HG03432 (cell line): ENCODE results near the gene C5orf15.
"Not testable (repeated sequence)": the region's sequence is repeated elsewhere in the genome, so short reads cannot be mapped to it uniquely, and the experiment has no call there.

ENCODE experiments used
- ATAC-seq: cut with Tn5 transposase; IDR thresholded peaks from one replicate; pipeline ENCODE4 v1.9.1; 2021; ENCODE audit warnings: mild to moderate bottlenecking, moderate library complexity; ENCODE audit not compliant: unreplicated experiment

Gene C5orf15

DNA sequence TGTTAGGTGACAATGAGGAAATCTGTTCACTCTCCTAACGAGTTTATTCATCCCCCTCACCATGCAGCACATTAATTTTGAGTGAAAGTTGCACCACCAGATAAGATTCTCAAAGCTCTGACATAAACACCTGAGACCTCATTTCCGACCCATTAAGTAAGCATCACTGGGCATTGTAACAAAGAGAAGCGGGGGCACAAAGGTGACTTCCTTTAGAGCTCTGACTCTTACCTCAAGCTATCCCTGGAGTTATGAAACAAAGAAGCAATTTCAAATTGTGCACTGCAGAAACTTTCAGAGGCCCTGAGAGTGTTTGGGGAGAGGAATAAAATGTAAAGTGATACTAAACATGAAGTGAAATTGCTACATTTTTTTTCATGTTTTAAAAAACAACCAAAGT lies 29.5 kb downstream of the C5orf15 start:
- peak; percentile 67 for ATAC-seq

- no peak for ATAC-seq
Measured at GRCh38 chr5:133938039-133938821, 30.2 kb downstream of the C5orf15 start.

DNA sequence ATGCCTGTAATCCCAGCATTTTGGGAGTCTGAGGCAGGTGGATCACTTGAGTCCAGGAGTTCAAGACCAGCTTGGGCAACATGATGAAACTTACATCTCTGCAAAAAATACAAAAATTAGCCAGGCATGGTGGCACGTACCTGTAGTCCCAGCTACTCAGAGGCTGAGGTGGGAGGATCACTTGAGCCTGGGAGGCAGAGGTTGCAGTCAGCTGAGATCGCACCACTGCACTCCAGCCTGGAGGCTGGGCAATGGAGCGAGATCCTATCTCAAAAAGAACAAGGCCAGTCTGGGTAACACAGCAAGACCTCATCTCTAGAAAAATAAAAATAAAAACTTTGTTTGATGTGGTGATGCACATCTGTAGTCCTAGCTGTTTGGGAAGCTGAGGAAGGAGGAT lies 30.8 kb downstream of the C5orf15 start:
- not testable (repeated sequence) for ATAC-seq

- ATAC-seq = no peak
Measured at GRCh38 chr5:133936651-133937015, 31.8 kb downstream of the C5orf15 start.

DNA sequence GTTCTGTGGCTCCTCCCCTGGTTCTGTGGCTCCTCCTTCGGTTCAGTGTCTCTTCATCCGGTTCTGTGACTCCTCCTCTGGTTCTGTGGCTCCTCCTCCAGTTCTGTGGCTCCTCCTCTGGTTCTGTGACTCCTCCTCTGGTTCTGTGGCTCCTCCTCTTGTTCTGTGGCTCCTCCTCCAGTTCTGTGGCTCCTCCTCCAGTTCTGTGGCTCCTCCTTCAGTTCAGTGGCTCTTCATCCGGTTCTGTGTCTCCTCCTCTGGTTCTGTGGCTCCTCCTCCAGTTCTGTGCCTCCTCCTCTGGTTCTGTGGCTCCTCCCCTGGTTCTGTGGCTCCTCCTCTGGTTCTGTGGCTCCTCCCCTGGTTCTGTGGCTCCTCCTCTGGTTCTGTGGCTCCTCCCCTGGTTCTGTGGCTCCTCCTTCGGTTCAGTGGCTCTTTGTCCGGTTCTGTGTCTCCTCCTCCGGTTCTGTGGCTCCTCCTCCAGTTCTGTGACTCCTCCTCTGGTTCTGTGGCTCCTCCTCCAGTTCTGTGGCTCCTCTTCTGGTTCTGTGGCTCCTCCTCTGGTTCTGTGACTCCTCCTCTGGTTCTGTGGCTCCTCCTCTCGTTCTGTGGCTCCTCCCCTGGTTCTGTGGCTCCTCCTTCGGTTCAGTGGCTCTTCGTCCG lies 32.3 kb downstream of the C5orf15 start:
- not testable (repeated sequence) for ATAC-seq

- ATAC-seq = no peak
Measured at GRCh38 chr5:133935667-133935940, 32.8 kb downstream of the C5orf15 start.

DNA sequence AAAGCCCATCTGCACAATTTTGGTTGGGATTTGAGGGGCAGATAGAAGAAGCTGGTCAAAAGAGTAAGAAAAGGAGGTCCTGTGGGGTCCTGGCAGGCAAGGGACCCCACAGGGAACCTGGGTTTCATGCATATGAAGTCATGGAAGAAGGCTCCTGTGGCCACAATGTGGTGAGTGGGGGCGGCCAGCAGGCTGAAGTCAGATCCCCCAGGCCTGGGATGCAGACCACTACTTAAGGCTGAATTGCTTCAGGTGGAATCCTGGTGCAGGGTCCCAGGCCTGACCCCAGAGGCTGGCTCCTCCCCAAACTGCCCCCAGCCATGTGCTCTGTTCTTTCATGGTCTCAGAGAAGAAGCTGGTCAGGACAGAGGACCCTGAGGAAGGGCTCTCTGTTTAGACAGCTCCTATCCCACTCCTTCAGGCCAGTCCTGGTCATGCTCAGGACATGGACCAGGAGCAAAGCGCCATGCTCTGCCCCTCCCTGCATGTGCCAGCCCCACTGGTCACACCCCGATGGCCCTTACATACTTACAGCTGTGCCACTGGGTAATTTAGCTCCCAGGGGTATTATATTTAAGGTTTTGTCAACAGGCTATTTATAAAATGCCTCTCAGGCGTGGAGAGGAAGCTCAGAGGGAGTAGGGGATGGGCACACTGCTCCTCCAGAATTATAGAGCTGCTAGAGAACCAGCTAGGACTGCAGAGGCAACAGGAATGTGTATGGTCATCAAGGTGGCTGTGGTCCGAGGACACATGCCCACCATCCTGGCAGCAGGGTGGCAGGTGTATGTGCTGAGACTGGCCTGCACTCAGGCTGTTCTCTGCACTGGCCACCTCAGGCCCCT lies 33.4 kb downstream of the C5orf15 start:
- peak; percentile 43 for ATAC-seq

DNA sequence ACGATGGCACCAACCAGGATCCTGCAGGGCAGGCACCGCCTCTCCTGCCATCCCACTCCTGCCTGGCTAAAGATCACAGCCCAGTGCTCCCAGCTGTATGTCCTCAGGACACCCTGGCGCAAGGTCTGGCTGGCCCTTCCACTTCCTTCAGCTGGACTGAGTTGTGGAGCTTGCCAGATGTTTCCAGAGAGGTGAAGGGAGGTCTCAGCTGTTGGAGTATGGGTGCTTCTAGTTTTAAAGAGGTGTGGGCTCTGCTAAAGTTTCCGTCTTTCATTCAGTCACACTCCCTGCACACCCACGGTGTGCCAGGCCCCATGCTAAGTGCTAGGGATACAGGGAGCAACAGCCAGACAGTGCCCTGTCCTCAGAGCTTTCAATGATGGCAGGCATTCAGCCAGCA lies 34.1 kb downstream of the C5orf15 start:
- ATAC-seq = no peak

DNA sequence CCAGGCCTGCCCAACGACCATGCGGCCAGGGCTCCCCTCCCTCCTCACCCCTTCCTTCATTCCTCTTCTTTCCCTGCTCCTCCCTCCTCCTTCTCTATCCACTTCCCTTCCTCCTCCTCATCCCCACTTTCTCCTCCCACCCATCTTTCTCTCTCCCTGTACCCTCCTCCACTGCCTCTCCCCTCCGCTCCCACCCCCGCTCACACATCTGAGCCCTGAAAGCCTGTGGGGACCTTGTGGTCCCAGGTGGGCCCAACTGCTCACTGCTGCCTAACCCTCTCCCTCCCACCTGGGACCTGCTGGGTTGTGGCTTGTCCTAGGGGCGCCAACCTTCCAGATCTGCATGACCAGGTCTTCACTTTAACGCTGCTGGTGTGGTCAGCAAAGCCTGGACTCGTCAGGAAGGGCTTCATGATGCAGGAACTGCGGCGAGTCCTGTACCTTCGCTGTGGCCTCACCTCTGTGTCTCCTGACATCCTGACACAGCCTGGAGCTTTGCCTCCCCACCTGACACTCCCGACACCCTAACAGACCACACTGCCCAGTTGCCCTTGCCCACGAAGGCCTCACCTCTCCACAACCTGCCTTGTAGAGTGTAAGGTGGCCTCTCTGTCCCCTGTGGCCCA lies 34.6 kb downstream of the C5orf15 start:
- no peak for ATAC-seq

- no peak for ATAC-seq
Measured at GRCh38 chr5:133933169-133933509, 35.3 kb downstream of the C5orf15 start.

DNA sequence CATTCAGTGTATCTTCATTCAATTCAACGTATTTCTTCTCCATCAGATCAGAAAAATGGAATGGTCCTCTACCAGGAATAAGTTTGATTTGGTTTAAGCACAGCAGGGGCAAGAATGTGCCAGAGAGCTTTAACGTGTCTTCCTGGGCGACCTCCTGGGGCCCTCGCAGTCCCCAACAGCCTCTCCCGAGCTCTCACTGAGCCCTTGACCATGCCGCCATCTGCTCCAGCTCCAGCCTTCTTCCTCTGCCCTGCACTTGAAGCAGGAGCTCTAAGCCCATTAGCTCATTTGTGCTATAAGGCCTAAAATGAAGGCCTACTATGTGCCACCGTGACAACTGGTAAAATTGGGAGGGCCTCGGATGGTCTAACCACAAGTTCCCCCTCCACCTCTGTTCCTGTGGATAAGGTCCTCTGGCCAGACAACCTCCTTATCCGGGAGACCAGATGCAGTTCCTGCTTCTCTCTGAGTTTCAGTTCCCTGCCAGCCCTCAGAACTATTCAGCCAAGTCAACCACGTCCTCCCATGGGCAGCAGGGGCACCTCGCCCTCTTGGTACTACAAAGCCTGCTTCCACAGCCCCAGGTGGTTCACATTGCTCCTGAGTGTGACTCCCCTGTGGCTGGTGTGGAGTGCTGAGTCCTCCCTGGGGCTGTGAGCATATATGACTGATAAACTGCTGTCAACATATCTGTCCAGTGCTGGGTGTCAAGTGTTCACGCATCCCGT lies 35.8 kb downstream of the C5orf15 start:
- no peak for ATAC-seq

GRCh38 chr5:133931546-133931945 lies 36.9 kb downstream of the C5orf15 start:
- no peak for ATAC-seq

- no peak for ATAC-seq
Measured at GRCh38 chr5:133930813-133931090, 37.7 kb downstream of the C5orf15 start.

- ATAC-seq = no peak
Measured at GRCh38 chr5:133930061-133930812, 38.2 kb downstream of the C5orf15 start.

- ATAC-seq = peak; percentile 40
Measured at GRCh38 chr5:133928587-133929393, 39.6 kb downstream of the C5orf15 start.

DNA sequence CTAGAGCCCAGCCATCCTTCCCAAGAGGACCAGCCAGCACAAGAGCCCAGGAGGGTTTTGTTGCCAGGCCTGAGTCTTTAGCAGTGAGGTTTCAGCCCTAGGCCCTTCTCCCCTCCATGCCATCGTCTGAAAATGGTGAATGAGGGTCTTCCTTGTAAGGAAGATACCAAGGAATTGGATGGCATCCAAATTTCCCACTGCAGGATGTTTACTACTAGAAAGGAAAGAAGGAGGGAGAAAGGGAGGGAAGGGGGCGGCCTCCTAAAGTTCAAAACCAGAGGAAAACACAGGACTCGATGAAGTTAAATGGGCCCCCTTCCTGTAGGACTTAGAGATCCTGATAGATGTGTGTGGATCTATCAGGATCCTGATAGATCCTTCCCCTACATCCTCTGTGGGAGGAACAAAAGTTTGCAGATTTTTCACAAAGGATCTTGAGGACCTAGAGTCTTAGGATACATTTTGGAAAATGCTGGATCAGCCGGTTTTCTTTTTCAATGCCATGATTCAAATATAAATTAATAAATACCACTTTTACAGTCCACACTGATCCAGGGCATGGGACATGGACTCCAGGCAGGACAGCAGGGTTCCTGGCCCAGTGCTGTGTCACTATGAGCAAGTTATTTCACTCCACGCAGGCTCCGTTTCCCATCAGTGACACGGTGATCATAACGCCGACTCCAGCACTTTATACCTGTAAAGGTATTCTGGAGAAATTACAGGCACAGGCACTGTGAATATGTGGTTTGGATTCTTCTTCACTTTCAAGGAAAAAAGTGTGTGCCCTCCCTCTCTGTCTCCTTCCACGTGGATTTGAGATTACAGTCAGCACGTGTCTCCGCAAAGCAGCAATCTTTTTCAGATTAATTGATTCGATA lies 40.9 kb downstream of the C5orf15 start:
- no peak for ATAC-seq

GRCh38 chr5:133926489-133927299 lies 41.7 kb downstream of the C5orf15 start:
- ATAC-seq = no peak
